Fibroblast of skin of right biceps (primary cell): ENCODE measurements around the gene HNRNPU.
A peak's percentile ranks its signal among the peaks of the same experiment; 100 is the strongest.
"Not testable (repeated sequence)": the region's sequence is repeated elsewhere in the genome, so short reads cannot be mapped to it uniquely, and the experiment has no call there.

Source experiments
- DNase-seq: peaks from one replicate; pipeline ENCODE4 v3.0.0-alpha.2; 2013

HNRNPU gene

DNA sequence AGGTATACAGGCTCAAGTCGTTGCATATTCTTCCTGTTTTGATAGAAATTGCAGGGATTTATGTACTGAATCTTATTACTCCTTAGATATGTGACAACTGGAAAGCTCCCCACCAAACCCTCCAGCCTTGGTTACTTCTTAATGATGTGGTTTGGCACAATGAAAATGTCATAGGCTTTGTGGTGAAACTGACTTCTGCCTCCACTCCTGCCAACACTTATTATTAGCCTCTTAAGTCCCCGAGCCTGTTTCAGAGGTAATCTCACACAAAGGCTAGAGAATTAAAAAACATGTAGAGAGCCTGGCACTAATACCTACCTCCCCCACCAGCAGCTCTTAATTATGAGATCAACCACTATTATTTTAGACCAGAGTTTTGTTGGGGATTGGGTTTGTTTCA, 24.7 kb downstream of the HNRNPU start:
- DNase-seq = peak; percentile 43

- no peak for DNase-seq
These were observed 26.6 kb downstream of the HNRNPU start for GRCh38 chr1:244837597-244838258.

DNA sequence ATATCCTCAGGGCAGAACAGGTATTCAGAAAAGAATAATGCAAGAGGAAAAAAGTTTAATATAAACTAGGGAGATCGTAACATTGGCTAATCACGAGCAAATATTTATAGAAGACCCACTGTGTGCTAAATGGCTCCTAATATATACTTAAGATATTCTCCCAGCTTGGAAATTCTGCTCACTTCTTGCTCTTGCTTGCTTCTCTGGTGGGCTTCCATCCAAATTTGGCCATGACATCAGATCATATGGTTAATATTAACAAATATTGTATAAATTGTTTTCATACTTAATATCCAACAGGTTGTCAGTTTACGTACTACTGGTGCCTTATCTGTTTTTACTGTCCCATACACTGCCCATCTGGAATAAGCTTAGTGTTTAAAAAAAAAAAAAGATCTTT, 27.8 kb downstream of the HNRNPU start:
- no peak for DNase-seq

- DNase-seq = peak; percentile 23
These were observed 28.2 kb downstream of the HNRNPU start for GRCh38 chr1:244836135-244836521.

- peak; percentile 95 for DNase-seq
These were observed 28.8 kb downstream of the HNRNPU start, which contains the start of gene COX20 for GRCh38 chr1:244835276-244836134. TSS of gene COX20 (plus strand) at chr1:244835658. CDS start at chr1:244835715, 57 bp downstream.

GRCh38 chr1:244834543-244835275, 29.6 kb downstream of the HNRNPU start:
- DNase-seq = peak; percentile 95

GRCh38 chr1:244833734-244834542, 30.4 kb downstream of the HNRNPU start:
- DNase-seq = peak; percentile 82

GRCh38 chr1:244833260-244833659, 31.1 kb downstream of the HNRNPU start:
- DNase-seq = not testable (repeated sequence)

- DNase-seq = no peak
These were observed 33.7 kb downstream of the HNRNPU start for GRCh38 chr1:244830639-244831038.

- DNase-seq = no peak
These were observed 37.6 kb downstream of the HNRNPU start for GRCh38 chr1:244826712-244827111.

- no peak for DNase-seq
These were observed 41.5 kb downstream of the HNRNPU start for GRCh38 chr1:244822878-244823277.

DNA sequence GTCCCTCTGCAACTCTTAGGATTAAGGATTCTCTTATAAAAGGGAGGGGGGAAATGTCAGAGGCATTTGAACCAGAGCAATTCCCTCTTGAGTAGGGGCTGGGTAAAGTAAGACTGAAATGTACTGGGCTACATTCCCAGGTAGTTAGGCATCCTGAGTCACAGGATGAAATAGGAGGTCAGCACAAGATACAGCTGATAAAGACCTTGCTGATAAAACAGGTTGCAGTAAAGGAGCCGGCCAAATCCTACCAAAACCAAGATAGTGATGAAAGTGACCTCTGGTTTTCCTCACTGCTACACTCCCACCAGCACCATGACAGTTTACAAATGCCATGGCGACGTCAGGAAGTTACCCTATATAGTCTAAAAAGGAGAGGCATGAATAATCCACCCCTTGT, 43.2 kb downstream of the HNRNPU start:
- DNase-seq = no peak

GRCh38 chr1:244820131-244820530, 44.2 kb downstream of the HNRNPU start:
- no peak for DNase-seq

DNA sequence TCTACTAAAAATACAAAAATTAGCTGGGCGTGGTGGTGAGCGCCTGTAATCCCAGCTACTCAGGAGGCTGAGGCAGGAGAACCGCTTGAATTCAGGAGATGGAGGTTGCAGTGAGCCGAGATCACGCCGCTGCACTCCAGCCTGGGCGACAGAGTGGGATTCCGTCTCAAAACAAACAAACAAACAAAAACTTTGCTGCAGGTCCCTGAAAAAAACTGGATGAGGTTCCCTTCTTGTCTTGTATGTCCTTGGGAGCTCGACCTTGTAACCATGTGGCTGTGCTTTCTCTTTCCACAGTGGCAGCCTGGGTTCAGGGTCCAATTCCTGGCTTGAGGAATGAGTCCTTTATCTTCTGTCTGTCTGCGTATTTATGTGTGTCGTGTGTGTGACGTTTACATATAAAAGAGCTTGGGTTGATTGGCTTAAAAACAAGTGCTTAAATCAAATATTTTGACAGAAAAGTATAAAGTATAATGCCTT, 46.9 kb downstream of the HNRNPU start:
- no peak for DNase-seq

GRCh38 chr1:244815600-244816099, 48.7 kb downstream of the HNRNPU start:
- no peak for DNase-seq

DNA sequence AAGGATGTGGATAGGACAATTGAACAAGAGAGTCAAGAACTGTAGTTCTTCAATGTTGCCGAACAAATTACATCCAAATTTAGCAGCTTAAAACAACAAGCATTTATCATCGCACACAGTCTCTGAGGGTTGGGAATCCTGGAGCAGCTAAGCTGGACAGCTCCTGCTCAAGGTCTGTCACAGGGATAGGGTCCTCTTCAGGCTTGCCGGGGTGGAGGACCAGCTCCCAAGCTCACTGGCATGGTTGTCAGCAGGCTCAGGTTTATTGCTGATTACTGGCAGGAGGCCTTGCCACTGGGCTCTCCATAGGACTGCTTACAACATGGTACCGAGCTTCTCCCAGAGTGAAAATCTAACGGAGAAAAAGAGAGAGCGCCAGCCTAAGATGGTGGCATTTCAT, 51.0 kb downstream of the HNRNPU start:
- no peak for DNase-seq

DNA sequence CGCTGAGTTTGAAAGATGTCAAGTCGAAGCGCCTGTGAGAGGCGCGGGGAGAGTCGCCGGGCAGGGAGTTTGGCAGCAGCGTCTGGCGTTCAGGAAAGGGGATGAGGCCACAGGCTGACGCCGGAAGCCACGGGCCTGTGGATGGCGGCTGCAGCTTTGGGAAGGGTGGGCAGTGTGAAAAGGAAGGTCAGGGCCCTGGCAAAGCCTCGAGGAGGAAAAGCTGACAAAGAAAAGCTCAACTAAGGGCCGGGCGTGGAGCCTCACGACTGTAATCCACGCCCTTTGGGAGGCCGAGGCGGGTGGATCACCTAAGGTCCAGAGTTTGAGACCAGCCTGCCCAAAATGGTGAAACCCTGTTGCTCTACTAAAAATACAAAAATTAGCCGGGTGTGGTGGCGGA, 54.1 kb downstream of the HNRNPU start:
- DNase-seq = no peak

- no peak for DNase-seq
These were observed 57.2 kb downstream of the HNRNPU start for GRCh38 chr1:244807138-244807537.

DNA sequence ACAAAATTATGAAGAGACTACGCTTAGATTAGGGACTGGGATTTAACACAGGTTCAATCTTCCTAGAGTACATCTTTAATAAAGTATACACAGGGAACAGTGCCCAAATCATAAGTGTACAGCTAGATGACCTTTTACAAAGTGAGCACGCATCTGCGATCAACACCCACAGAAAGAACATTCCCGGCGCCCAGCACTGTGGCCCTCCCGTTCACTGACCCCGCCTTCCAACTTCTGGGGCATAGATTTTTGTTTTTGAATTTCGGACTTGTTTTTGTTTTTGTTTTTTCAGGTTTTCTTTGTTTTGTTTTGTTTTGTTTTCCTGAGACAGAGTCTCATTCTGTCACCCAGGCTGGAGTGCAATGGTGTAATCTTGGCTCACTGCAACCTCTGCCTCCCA, 59.5 kb downstream of the HNRNPU start:
- DNase-seq = no peak

GRCh38 chr1:244802556-244803239, 61.6 kb downstream of the HNRNPU start:
- DNase-seq = no peak

GRCh38 chr1:244802041-244802440, 62.3 kb downstream of the HNRNPU start:
- DNase-seq = no peak

- peak; percentile 31 for DNase-seq
These were observed 63.1 kb downstream of the HNRNPU start for GRCh38 chr1:244801246-244801645.
